ENCODE measurements around the gene FURIN.

DNA sequence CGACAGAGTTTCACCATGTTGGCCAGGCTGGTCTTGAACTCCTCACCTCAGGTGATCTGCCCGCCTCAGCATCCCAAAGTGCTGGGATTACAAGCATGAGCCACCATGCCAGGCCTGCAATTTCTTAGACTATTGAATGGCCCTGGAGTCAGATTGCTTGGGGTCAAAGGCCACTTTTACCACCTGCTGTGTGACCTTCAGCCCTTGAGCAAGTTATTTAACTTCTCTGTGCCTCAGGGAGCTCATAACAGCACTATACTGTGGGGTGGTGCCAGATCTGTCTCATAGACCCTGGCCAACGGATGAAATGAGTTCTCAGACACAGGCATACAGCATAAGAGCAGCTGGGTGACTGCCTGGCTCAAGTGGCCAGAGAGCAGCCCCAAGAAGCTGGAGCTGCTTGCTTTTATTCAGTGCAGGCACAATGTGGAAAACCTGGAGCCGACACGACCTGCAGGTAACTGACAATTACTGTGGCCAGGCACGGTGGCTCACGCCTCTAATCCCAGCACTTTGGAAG lies 44.9 kb upstream of the FURIN start:
- TF ChIP-seq, protein P1, sequence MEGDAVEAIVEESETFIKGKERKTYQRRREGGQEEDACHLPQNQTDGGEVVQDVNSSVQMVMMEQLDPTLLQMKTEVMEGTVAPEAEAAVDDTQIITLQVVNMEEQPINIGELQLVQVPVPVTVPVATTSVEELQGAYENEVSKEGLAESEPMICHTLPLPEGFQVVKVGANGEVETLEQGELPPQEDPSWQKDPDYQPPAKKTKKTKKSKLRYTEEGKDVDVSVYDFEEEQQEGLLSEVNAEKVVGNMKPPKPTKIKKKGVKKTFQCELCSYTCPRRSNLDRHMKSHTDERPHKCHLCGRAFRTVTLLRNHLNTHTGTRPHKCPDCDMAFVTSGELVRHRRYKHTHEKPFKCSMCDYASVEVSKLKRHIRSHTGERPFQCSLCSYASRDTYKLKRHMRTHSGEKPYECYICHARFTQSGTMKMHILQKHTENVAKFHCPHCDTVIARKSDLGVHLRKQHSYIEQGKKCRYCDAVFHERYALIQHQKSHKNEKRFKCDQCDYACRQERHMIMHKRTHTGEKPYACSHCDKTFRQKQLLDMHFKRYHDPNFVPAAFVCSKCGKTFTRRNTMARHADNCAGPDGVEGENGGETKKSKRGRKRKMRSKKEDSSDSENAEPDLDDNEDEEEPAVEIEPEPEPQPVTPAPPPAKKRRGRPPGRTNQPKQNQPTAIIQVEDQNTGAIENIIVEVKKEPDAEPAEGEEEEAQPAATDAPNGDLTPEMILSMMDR (conservative IDR thresholded peaks at IDR 0.05; ENCODE audit: low read length), result no peak
- TF ChIP-seq EZH2phosphoT487 (IDR thresholded peaks at IDR 0.05; ENCODE audit: borderline replicate concordance, low read depth, low read length), result no peak
